ENCODE results near the gene RHBDD2.

DNA sequence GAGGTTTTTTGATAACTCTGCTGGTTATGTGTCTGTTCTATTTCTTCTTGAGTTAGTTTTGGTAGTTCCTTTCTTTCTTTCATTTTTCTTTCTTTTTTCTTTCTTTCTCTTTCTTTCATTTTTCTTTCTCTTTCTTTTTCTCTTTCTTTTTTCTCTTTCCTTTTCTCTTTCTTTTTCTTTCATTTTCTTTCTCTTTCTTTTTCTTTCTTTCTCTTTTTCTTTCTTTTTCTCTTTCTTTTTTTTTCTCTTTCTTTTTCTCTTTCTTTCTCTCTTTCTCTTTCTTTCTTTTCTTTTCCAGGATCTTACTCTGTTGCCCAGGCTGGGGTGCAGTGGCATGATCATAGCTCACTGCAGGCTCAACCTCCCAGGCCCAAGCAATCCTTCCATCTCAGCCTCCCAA lies 20.4 kb upstream of the RHBDD2 start:
- TF ChIP-seq CTCF (conservative IDR thresholded peaks at IDR 0.05 in 1 of 2, IDR thresholded peaks at IDR 0.05 in 1 of 2; ENCODE audit: extremely low read depth in 1 of 2, insufficient read depth in 1 of 2, low read depth in 1 of 2, low read length in 2 of 2): no peak
- TF ChIP-seq EZH2 (IDR thresholded peaks at IDR 0.05; ENCODE audit: borderline replicate concordance, low read length): no peak
